Upper lobe of right lung (tissue), 1 donor: Measurements from ENCODE around the gene RIBC2. TPM values are rescaled to one million over a fixed set of nuclear protein-coding genes. Genes with fewer than 3 reads are reported as not detected.
"Not testable (repeated sequence)": the region's sequence is repeated elsewhere in the genome, so short reads cannot be mapped to it uniquely, and the experiment has no call there.

Source experiments
- ATAC-seq: fragments of 200-7000 bp; cut with Tn5 transposase; one replicate; pipeline ENCODE4 v1.9.1; 2020; ENCODE audit warnings: mild to moderate bottlenecking, moderate library complexity
- DNase-seq: peaks from one replicate; pipeline ENCODE4 v3.0.0-alpha.2; 2020
- H3K27ac ChIP-seq: fragments of 200-600 bp; one replicate; pipeline ENCODE4 v1.8.0; 2022
- H3K27me3 ChIP-seq: fragments of 200-600 bp; one replicate; pipeline ENCODE4 v1.8.0; 2022; ENCODE audit warnings: mild to moderate bottlenecking
- H3K36me3 ChIP-seq: fragments of 200-600 bp; one replicate; pipeline ENCODE4 v1.8.0; 2022
- H3K4me1 ChIP-seq: fragments of 200-600 bp; one replicate; pipeline ENCODE4 v1.8.0; 2022
- H3K4me3 ChIP-seq: fragments of 200-600 bp; one replicate; pipeline ENCODE4 v1.8.0; 2022; ENCODE audit warnings: mild to moderate bottlenecking
- H3K9me3 ChIP-seq: fragments of 200-600 bp; one replicate; pipeline ENCODE4 v1.8.0; 2022
- CTCF ChIP-seq: fragments of 200-600 bp; IDR thresholded peaks from one replicate; pipeline ENCODE4 v1.8.0; 2022; ENCODE audit warnings: antibody characterized with exemption
- intact Hi-C: fragments of 100-400 bp; cut with DNase I; formaldehyde crosslinking; loops from one replicate; pipeline ENCODE4 v1.11.0; 2022
- long read RNA-seq: library from polyadenylated mRNA; unstranded; transcript quantifications from one replicate; pipeline ENCODE4 v2.0.0, GENCODE V29; 2021
- total RNA-seq: library from RNA; stranded (reverse); fragmentation: NEBNext Ultra II Directional; extraction: Animal tissue kit (Norgen Biotek cat#: 25700); gene quantifications from one replicate; pipeline ENCODE4 v1.2.1, GENCODE V29; 2021
- donor health status: DM: no; HTN: yes; CAD: no; lungs with severe emphysema.

RIBC2 gene
- not detected for total RNA-seq
- long read RNA-seq, result 0 reads

GRCh38 chr22:45413368-45414211 lies at the start of gene RIBC2, which contains the start of gene SMC1B:
Gene RIBC2, plus strand, starts transcription at chr22:45413693. Its CDS starts 194 bp downstream, at chr22:45413887.
Gene SMC1B, minus strand, starts transcription at chr22:45413599. Its CDS starts 32 bp downstream, at chr22:45413567.
- no peaks in the 10 kb centered on the region for H3K36me3 ChIP-seq
- intact Hi-C loops, result no loop called here
- no peaks in the 10 kb centered on the region for H3K27me3 ChIP-seq
- DNase-seq (peak; percentile 88), ATAC-seq (peak; percentile 92)
- peak within 1 kb of the TSS; percentile 53 for H3K4me3 ChIP-seq
- H3K4me1 ChIP-seq, result peaks cover 9% of the 10 kb centered on the region
- no peak for TF ChIP-seq CTCF
- no peaks in the 10 kb centered on the region for H3K9me3 ChIP-seq
- H3K27ac ChIP-seq, result peak within 1 kb of the TSS; percentile 38

- H3K4me1 ChIP-seq, result no peaks in the 10 kb centered on the region
- intact Hi-C loops, result no loop called here
- H3K36me3 ChIP-seq, result no peaks in the 10 kb centered on the region
- H3K27me3 ChIP-seq, result no peaks in the 10 kb centered on the region
- no peak for TF ChIP-seq CTCF
- DNase-seq, result no peak
- no peaks in the 10 kb centered on the region for H3K9me3 ChIP-seq
- no peak for ATAC-seq
- no peak overlapping the region for H3K27ac ChIP-seq
- no peak overlapping the region for H3K4me3 ChIP-seq
Observed at GRCh38 chr22:45366713-45367112, 46.8 kb upstream of the RIBC2 start.

GRCh38 chr22:45373592-45373991 lies 39.9 kb upstream of the RIBC2 start:
- not testable (repeated sequence) for H3K4me1 ChIP-seq, H3K4me3 ChIP-seq, H3K9me3 ChIP-seq, ATAC-seq, H3K27ac ChIP-seq, H3K27me3 ChIP-seq, H3K36me3 ChIP-seq, DNase-seq
- intact Hi-C loops, result loop anchor here (10.0 kb wide), 1 partner anchor 79 kb away; no protein-coding TSS in a partner anchor

GRCh38 chr22:45376009-45376408 lies 37.5 kb upstream of the RIBC2 start:
- ATAC-seq, result no peak

GRCh38 chr22:45376703-45377102 lies 36.8 kb upstream of the RIBC2 start:
- ATAC-seq, result peak; percentile 66
- no peak for TF ChIP-seq CTCF

More at GRCh38 chr22:45376009-45376408, 37.5 kb upstream of the RIBC2 start:
- Histone ChIP-seq H3K27me3 (no peaks in the 10 kb centered on the region), H3K4me3 (no peak overlapping the region), H3K27ac (no peak overlapping the region), H3K9me3 (no peaks in the 10 kb centered on the region), H3K36me3 (no peaks in the 10 kb centered on the region), H3K4me1 (peaks cover 4% of the 10 kb centered on the region)
- intact Hi-C loops, result loop anchor here (10.0 kb wide), 1 partner anchor 81 kb away; no protein-coding TSS in a partner anchor
- no peak for TF ChIP-seq CTCF
- no peak for DNase-seq

GRCh38 chr22:45381348-45381747 lies 32.1 kb upstream of the RIBC2 start:
- DNase-seq, result no peak
- intact Hi-C loops, result no loop called here
- no peak overlapping the region for H3K27ac ChIP-seq

More at GRCh38 chr22:45376703-45377102, 36.8 kb upstream of the RIBC2 start:
- Histone ChIP-seq H3K27me3 (no peaks in the 10 kb centered on the region), H3K36me3 (no peaks in the 10 kb centered on the region), H3K4me3 (no peak overlapping the region), H3K27ac (no peak overlapping the region), H3K4me1 (peaks cover 4% of the 10 kb centered on the region), H3K9me3 (no peaks in the 10 kb centered on the region)
- intact Hi-C loops, result loop anchor here (10.0 kb wide), 1 partner anchor 82 kb away; no protein-coding TSS in a partner anchor
- DNase-seq, result no peak

More at GRCh38 chr22:45381348-45381747, 32.1 kb upstream of the RIBC2 start:
- TF ChIP-seq CTCF, result no peak
- H3K27me3 ChIP-seq, result peaks cover 4% of the 10 kb centered on the region
- H3K9me3 ChIP-seq, result no peaks in the 10 kb centered on the region
- H3K4me3 ChIP-seq, result no peak overlapping the region
- H3K36me3 ChIP-seq, result no peaks in the 10 kb centered on the region
- ATAC-seq, result no peak
- H3K4me1 ChIP-seq, result peaks cover 4% of the 10 kb centered on the region
